ACHN (cell line): Measurements from ENCODE around the gene RNF20.
"Not testable (repeated sequence)": the region's sequence is repeated elsewhere in the genome, so short reads cannot be mapped to it uniquely, and the experiment has no call there.

ENCODE experiments used
- DNase-seq: peaks from one replicate; pipeline ENCODE4 v3.0.0-alpha.2; 2015
- in situ Hi-C: cut with HindIII; loops from 2 replicates; pipeline ENCODE4 v1.10.0; 2017; ENCODE audit warnings: low sequenced_read_pairs, low pct_ligation_motif_present, low pct_unique_long_range_greater_than_20kb

The RNF20 gene

GRCh38 chr9:101578378-101578777, 44.7 kb downstream of the RNF20 start:
- DNase-seq, result no peak
- in situ Hi-C loops, result no loop called here

DNA sequence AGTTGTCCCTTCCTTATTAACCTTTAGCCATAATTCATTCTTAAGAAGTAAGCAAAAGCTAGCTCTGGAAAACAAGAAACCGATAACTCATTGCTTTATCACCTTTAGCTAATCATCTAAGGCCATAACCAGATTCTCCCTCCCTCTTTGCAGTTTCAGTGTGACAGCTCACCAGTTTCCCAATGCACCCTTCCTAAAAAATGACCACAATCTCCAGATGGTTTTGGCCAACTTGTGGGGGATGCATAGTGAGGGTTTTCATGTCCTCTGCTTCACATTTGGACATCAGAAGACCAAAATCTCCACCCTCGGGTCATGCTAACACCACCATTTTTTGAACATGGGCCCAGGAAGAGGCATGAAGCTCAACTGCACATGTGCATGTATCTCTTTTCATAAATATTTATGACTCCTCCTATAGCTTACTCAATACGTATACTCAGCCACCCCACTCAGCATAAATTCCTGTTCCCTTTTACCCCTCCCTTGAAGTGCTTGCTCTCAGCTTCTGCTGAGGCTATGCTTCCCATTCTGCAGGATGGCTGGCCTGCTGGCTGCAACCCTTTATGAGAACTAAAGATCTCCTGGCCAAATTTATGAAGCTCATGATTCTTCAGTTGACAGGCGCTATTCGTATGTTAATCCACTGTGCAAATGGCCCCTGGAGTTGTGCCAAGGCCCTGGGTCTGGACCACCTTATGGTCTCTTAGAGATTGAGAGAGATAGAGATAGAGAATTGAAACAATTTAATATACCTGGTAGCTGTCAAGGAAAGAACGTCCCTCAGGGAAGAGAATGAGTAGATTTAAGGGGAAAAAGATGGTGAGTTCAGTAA, 46.3 kb downstream of the RNF20 start:
- in situ Hi-C loops, result no loop called here
- DNase-seq, result no peak

DNA sequence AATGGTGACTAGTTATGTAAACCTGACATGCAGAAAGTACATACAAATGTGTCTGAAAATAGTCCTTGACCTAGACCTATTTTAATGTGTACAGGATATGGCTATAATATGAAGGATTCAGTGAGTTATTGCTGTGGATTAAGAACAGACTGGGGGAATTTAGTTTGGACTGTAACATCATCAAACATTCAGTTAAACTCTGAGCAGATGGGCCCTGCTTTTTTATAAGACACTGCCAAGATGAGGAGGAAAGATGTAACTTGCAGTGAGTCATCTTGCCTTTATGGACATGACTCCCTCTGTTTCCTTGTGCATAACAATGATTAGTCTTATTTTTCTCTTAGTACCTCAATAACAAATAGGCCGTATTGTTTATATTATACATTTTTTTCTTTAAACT, 48.9 kb downstream of the RNF20 start:
- in situ Hi-C loops, result no loop called here
- DNase-seq, result no peak

DNA sequence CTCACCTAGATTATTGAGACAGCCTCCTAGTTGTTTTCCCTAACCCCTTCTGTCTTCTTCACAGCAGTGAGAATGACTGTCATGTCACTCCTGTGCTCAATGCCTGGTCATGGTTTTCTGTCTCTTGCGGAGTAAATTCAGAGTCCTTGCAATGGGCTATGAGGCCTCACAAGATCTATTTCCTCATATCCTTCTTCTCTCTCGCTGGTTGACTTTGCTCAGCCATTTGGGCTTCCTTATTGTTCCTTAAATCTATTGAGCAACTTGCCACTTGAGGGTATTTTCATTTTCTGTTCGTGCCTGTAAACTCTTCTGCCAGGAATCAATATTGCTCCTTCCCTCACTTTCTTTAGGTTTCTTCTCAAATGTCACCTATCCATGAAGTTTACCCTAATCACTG, 52.1 kb downstream of the RNF20 start:
- DNase-seq, result no peak
- in situ Hi-C loops, result no loop called here

GRCh38 chr9:101586651-101587050, 53.0 kb downstream of the RNF20 start:
- no peak for DNase-seq
- in situ Hi-C loops, result no loop called here

GRCh38 chr9:101587332-101588043, 53.8 kb downstream of the RNF20 start:
- in situ Hi-C loops, result no loop called here

DNA sequence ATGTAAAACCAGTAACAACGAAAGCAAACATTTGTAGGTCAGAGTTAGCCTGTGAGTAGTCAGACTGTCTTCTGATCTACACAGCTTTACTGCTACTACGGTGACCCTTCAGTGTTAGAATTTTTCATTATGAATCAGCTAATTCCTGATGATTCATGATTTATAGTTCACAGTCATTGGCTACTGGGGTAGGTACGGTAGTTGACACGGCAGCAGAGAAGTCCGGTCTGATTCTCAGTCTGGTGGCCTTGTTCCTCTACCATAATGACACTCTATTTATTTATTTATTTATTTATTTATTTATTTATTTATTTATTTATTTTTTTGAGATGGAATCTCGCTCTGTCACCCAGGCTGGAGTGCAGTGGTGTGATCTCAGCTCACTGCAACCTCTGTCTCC, 56.4 kb downstream of the RNF20 start:
- DNase-seq, in situ Hi-C loops: not testable (repeated sequence)

More at GRCh38 chr9:101587332-101588043, 53.8 kb downstream of the RNF20 start:
- DNase-seq, result no peak

DNA sequence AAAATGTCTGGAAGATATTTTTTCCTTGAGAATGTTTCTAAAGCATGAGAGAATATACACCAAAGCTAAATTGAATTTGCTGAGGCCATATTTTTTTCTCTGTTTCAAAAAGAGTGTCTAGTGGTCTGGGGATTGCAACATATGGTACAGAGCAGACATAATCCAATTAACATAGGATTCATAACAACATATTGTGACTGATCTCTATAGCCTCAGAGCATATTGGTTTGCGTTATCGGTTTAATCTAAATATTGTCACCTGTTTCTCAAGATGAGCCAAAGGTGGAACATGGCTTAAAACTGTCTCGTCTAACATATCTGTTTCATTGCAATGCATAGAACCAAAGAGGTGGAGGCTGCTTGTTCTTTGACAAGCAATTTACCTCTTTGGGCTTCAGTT, 57.2 kb downstream of the RNF20 start:
- DNase-seq, result no peak
- in situ Hi-C loops, result no loop called here

DNA sequence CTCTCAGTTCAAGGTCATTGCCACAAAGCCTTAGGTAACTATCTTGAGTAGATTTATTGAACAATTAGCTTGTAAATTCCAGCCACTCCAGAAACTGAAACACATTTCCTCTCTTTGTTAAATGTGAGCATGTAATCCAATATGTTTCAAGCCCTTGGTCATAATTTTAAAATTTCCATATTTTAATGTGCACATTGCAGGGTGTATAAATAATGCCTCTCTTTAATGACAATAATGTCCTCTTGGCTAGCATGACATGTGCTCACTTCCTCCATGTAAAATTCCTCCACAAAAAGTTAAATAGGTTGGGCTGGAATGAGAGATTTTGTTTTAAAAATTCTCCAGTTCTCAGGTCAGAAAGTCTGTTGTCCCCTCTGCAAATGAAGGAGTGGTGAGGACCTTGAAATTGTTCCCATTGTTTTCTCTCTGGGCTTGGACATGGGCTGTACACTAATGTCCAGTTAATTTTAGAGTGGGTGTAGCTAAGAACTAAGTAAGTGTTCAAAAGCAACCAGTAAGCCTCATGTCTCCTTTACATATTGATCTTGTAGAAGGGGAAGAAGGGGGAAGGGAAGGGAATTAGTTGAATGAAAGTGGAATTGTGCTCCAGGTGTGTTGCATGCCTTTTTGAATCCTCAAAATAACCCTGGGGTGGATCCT, 58.3 kb downstream of the RNF20 start:
- in situ Hi-C loops, result no loop called here
- no peak for DNase-seq

- in situ Hi-C loops, result no loop called here
- no peak for DNase-seq
Measured at GRCh38 chr9:101592788-101593187, 59.1 kb downstream of the RNF20 start.

DNA sequence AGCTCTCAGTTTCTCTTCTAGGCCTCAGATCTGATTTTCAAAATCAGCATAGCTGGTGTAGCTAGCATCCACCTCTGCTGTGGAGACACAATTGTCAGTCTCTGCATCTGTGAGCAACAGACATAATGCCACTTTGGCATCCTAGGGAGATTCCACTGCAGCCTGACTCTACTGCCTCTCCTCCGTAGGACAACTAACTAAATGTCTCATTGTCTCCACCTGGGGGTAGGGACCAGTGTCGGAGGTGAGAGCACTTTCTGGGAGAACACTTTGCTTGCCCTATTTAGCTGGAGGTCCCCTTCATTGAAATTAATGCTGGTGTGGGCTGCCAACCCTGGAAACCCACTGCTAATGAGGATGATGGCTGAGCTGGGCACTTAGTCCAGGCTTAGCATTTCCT, 59.7 kb downstream of the RNF20 start:
- no peak for DNase-seq
- in situ Hi-C loops, result no loop called here

DNA sequence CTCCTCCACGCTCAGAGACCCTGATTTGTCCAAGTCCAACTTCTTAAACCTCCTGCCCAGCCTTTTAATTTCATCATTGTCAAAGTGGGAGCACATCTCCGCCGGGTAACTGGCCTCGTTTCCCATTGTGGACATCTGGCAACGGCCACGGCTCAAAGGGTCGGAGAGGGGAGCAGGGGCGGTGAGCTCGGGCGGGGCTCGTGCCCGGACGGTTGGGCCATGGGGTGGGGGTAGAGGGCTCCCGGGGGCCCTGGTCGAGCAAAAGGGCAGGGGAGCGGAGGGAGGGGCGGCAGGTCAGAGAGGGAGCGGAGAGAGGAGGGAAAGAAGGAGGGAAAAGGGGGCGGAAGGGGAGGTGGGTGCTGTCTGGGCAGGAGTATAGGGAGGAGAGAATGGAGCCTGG, 61.1 kb downstream of the RNF20 start, which contains the start of gene PPP3R2:
TSS of gene PPP3R2 (minus strand) at position 174 of the 400 bp plus-strand sequence. CDS start at position 126, 48 bp downstream.
- in situ Hi-C loops, result no loop called here
- DNase-seq, result no peak

- in situ Hi-C loops, result no loop called here
- DNase-seq, result peak; percentile 43
Measured at GRCh38 chr9:101601904-101602765, 68.5 kb downstream of the RNF20 start.

DNA sequence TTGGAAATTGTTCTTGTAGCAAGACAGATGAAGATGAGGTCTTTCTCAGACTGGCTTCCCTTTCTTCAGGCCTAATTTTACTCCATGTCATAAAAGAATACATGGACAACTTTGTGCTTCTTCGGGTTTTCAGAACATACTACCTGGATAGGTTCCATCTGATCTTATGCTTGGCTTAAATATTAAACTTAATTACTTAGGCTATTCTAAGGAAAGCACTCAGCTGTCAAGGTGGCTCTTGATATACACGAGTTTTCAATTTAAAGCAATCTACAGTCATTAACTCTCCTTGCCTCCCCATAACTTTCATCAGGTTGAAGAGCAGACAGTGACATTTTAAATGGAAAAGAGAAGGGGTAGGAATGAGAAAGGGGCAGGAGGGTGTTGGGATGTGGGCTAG, 70.6 kb downstream of the RNF20 start:
- DNase-seq, result no peak
- in situ Hi-C loops, result no loop called here

GRCh38 chr9:101605547-101605946, 71.9 kb downstream of the RNF20 start:
- in situ Hi-C loops, result no loop called here
- DNase-seq, result no peak
